ENCODE measurements around the gene LAG3. TPM values are rescaled to one million over a fixed set of nuclear protein-coding genes. Genes with fewer than 3 reads are reported as not detected.

The LAG3 gene
- total RNA-seq, 4 donors from 2014 or later: 0.41 to 14.6 (median 4.0) TPM

DNA sequence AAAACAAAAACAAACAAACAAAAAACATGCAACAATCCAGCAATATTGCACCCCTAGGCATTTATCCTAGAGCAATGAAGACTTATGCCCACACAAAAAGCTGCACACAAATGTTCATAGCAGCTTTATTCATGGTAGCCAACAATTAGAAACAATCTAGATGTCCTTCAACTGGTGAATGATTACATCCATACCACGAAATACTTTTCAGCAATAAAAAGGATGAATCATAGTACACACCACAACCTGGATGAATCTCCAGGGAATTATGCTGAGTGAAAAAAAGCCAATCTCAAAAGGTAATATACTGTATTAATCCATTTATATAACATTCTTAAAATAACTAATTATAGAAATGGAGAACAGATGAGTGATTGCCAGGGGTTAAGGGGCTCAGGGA is 34.9 kb downstream of the LAG3 start:
- Histone ChIP-seq H3K4me3 (no peak overlapping the region), H3K4me1 (no peaks in the 10 kb centered on the region), H3K9me3 (no peaks in the 10 kb centered on the region), H3K27me3 (no peaks in the 10 kb centered on the region), H3K27ac (no peak overlapping the region), H3K36me3 (no peaks in the 10 kb centered on the region)
- DNase-seq: no peak
- TF ChIP-seq POLR2A (IDR thresholded peaks at IDR 0.05): no peak
- TF ChIP-seq, protein P1, sequence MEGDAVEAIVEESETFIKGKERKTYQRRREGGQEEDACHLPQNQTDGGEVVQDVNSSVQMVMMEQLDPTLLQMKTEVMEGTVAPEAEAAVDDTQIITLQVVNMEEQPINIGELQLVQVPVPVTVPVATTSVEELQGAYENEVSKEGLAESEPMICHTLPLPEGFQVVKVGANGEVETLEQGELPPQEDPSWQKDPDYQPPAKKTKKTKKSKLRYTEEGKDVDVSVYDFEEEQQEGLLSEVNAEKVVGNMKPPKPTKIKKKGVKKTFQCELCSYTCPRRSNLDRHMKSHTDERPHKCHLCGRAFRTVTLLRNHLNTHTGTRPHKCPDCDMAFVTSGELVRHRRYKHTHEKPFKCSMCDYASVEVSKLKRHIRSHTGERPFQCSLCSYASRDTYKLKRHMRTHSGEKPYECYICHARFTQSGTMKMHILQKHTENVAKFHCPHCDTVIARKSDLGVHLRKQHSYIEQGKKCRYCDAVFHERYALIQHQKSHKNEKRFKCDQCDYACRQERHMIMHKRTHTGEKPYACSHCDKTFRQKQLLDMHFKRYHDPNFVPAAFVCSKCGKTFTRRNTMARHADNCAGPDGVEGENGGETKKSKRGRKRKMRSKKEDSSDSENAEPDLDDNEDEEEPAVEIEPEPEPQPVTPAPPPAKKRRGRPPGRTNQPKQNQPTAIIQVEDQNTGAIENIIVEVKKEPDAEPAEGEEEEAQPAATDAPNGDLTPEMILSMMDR (IDR thresholded peaks at IDR 0.05): no peak
- intact Hi-C loops (cut with DNase I; ENCODE audit: low total_unique reads): no loop called here

DNA sequence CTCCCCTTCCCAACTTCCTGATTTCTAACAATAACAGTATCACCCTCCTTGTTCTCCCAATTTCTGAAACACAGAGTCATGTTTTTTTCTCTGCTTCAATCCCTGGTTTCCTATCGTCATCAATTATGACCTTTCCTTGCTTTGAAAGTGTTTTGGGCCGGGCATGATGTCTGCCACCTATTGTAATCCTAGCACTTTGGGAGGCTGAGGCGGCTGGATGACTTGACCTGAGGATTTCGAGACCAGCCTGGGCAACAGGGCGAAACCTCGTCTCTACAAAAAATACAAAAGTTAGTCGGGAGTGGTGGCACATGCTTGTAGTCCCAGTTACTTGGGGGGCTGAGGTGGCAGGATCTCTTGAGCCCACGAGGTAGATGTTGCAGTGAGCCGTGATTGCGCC is 36.7 kb downstream of the LAG3 start:
- no peak for TF ChIP-seq POLR2A (IDR thresholded peaks at IDR 0.05)
- TF ChIP-seq, protein P1 (IDR thresholded peaks at IDR 0.05): no peak
- Histone ChIP-seq H3K4me3 (no peak overlapping the region), H3K36me3 (no peaks in the 10 kb centered on the region), H3K9me3 (no peaks in the 10 kb centered on the region), H3K27me3 (no peaks in the 10 kb centered on the region), H3K4me1 (no peaks in the 10 kb centered on the region), H3K27ac (no peak overlapping the region)
- DNase-seq: no peak
- intact Hi-C loops (cut with DNase I; ENCODE audit: low total_unique reads): no loop called here

DNA sequence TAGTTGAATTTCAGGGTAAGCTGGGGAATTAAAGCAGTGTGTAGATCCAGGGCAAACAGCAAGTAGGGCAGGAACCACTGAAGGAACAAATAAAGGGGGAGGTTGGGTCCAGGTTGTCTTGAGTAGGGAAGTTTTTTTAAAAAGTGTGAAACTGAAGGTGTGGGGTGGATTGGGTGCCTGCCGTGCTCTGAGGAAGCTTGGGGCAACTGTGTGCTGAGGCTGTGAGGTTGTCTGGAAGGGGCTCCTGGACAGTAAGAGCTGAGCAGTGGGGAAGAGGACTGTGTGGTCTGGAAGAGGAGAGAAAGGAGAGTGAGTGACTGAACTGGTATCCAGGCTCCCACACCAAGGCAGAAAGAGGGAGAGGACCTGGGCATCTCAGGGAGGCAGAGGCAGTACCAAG is 38.4 kb downstream of the LAG3 start:
- TF ChIP-seq POLR2A (IDR thresholded peaks at IDR 0.05): no peak
- TF ChIP-seq, protein P1 (IDR thresholded peaks at IDR 0.05): no peak
- Histone ChIP-seq H3K36me3 (no peaks in the 10 kb centered on the region), H3K4me1 (no peaks in the 10 kb centered on the region), H3K4me3 (no peak overlapping the region), H3K27me3 (no peaks in the 10 kb centered on the region), H3K9me3 (no peaks in the 10 kb centered on the region), H3K27ac (no peak overlapping the region)
- intact Hi-C loops (cut with DNase I; ENCODE audit: low total_unique reads): no loop called here
- DNase-seq: no peak

DNA sequence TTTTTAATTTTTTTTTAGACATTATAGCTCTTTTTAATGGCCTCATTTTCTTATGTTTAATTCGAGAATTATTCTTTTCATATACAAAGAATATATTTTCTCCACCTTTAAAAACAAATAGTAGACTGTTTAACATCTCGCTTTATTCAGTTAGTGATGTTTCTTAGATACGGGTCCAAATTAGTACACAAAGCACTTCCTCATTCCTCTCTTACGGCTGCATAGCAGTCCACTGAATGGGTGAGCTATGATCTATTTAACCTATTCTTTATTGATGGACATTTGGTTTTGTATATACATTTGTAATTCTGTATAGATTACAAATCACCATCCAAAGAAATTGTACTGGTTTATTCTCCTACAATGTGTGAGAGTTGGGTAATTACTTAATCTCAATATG is 41.0 kb downstream of the LAG3 start:
- Histone ChIP-seq H3K9me3 (no peaks in the 10 kb centered on the region), H3K36me3 (no peaks in the 10 kb centered on the region), H3K27me3 (no peaks in the 10 kb centered on the region), H3K4me1 (no peaks in the 10 kb centered on the region), H3K4me3 (no peak overlapping the region), H3K27ac (no peak overlapping the region)
- intact Hi-C loops (cut with DNase I; ENCODE audit: low total_unique reads): no loop called here
- DNase-seq: no peak
- TF ChIP-seq, protein P1 (IDR thresholded peaks at IDR 0.05): no peak
- no peak for TF ChIP-seq POLR2A (IDR thresholded peaks at IDR 0.05)

DNA sequence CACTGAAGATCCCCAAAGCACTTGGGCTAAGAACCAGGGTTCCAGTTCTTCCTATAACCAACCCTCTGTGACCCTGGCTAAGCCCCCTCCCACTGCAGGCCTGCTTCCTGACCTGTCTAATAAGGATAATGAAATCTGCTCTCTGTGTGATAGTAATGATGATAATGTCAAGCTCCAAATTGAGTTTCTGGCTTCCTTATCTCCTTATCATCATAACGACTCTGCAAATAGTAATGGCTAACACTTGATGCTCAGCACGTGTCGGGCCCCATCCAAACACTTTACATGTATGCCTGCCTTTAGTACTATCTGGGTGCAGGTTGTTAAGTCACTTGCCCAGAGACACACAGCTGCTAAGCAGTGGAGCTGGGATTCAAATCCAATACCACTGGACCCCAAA is 44.3 kb downstream of the LAG3 start:
- H3K27ac ChIP-seq: no peak overlapping the region
- no peaks in the 10 kb centered on the region for H3K36me3 ChIP-seq
- DNase-seq: no peak
- TF ChIP-seq, protein P1 (IDR thresholded peaks at IDR 0.05): no peak
- TF ChIP-seq POLR2A (IDR thresholded peaks at IDR 0.05): no peak
- no peak overlapping the region for H3K4me3 ChIP-seq
- no peaks in the 10 kb centered on the region for H3K9me3 ChIP-seq
- intact Hi-C loops (cut with DNase I; ENCODE audit: low total_unique reads): no loop called here
- no peaks in the 10 kb centered on the region for H3K27me3 ChIP-seq
- H3K4me1 ChIP-seq: no peaks in the 10 kb centered on the region
